GM21447 (cell line): Measurements from ENCODE around the gene EEPD1.
A peak's percentile ranks its signal among the peaks of the same experiment; 100 is the strongest.

ENCODE experiments used
- ATAC-seq: cut with Tn5 transposase; IDR thresholded peaks from one replicate; pipeline ENCODE4 v1.9.1; 2021; ENCODE audit not compliant: unreplicated experiment

The EEPD1 gene

DNA sequence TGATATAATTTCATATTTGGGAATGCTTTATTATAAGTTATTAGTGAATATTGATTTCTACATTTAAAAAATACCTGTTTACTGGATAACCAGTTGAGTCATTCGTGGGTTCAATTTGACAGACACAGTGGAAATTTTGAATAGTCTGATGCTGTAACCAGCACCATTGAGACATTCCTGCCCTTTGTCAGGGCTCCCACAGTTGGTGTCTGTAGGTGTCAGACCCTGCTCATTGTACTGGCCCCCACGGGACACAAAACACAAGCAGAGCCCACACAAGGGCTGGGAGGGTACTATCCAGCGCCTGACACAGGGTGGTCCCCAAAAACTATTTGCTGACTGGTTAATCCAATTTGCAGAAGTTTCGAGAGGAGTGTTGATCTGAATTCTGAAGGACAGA is 35.9 kb downstream of the EEPD1 start:
- no peak for ATAC-seq

DNA sequence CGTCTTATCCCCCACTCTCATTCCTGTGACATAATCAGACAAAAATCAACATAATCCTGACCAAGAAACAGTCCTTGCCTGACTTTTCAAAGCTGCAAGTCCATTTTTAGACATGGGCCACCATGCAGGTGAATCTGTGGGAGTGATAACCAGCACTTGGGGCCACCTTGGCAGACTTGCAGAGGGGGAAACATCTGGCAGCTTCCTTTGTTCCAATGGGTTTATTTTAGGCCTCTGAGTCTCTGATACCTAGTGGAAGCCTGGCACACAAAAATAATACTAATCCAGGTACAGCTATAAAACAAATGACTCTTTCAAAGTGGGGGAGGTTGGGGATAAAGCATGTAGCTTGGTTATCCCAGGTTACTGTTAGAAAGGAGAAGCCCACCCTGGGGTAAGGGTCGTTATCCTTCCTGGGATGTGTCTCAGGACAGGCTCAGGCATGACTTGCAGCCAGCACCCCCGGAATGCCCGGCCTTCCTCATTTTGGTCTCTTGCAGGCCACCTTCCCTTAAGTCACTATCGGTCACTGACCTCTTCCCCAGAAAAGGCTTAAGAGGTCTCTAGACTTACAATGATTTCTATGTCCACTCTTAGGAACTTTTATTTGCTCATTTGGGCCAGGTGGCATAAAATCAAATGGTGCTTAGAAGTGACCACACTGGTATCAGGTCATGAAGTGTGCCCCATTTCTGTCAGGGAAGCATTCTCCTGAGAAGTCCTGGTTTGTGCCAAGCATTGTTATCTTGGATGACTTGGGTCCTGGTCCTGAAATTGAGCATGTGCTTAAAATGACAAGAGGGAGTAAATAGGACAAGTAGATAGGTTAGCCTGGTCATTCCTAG is 37.6 kb downstream of the EEPD1 start:
- ATAC-seq: no peak

DNA sequence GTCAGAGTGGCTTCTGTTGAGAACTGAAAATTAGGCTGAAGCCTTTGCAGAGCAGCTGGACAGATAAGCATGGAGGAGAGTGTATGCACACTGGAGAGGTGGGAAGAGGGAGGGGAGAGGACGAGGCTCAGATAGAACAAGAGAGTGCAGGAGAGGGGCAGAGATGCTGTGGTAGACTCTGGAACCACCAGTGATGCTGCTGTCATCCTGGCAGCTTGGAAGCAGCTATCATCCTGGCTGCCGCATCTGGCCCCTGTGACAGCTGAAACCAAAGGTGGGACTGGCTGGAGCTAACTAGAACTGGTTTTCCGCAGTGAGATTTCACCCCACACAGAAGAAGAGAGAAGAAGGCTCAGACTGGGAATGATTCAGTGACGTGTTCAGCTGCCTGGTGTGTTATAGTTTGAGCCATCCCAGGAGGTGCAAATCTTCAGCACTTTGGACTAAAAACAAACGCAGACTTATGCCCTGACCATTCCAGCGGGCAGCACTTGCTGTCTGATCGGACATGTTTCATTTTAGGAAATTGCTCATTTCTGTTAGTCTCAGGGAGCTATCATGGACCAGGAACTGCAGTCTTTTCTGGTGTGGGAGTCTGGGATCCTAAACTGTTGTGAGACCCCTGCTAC is 38.4 kb downstream of the EEPD1 start:
- ATAC-seq: peak; percentile 20

DNA sequence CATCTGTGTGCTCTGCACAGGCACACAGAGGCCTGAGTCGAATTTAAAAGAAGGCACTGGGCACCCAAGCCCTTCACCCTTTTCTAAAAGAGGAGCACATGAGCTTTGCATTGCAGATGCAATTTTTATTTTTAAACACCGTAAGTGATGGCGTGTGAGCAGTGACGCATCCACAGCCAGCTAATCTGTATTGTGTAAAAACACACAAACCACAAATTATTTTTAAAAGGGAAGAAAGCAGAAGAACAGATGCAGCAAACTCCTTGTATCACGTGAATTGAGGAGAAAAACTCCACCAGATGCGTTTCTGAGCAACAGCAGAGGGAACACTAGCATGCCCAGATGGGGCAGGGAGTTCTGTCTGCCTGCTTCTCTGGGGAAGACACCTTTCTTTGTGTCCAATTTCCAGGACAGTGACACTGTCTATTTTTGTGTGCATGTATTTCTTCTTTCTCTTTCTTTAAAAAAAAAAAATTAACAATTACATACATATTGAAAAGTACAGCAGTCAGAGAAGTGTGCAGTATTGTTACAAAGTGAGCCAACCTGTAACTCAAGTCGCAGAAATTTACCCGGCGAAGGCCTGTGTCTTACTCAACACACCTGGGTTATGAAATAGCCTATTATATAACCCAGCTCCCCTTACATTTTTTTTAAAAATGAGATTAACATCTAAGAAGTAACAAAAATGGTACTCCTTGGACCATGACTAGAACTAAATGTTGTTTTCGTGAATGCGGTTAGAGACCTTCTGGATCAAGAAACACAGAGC is 39.2 kb downstream of the EEPD1 start:
- ATAC-seq: peak; percentile 49

GRCh38 chr7:36192877-36193276 is 39.8 kb downstream of the EEPD1 start:
- ATAC-seq: no peak

DNA sequence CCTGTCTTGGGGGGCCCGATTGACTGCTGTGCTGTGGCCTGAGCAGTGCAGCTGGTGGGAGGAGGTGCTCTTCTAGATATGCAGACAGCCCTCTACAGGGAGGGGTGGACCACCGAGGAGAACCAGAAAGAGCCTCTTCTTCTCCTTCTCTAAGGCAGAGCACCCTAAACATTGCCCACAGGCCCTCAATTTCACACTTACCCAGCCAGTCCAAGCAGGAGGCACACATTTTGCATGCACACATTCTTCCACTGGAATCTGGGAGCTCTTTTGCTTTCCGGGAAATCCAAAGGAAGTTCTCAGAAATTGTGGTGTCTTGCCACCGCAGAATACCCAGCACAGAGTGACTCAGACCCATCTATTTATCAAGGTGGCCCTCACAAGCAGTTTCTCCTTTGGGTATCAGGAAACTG is 45.8 kb downstream of the EEPD1 start:
- ATAC-seq: no peak

GRCh38 chr7:36199329-36199728 is 46.3 kb downstream of the EEPD1 start:
- no peak for ATAC-seq

- ATAC-seq: no peak
These were observed 48.2 kb downstream of the EEPD1 start for GRCh38 chr7:36201122-36201723.

- ATAC-seq: no peak
These were observed 49.3 kb downstream of the EEPD1 start for GRCh38 chr7:36202398-36202797.

- no peak for ATAC-seq
These were observed 50.2 kb downstream of the EEPD1 start for GRCh38 chr7:36203071-36203790.

- no peak for ATAC-seq
These were observed 51.1 kb downstream of the EEPD1 start for GRCh38 chr7:36204044-36204663.

DNA sequence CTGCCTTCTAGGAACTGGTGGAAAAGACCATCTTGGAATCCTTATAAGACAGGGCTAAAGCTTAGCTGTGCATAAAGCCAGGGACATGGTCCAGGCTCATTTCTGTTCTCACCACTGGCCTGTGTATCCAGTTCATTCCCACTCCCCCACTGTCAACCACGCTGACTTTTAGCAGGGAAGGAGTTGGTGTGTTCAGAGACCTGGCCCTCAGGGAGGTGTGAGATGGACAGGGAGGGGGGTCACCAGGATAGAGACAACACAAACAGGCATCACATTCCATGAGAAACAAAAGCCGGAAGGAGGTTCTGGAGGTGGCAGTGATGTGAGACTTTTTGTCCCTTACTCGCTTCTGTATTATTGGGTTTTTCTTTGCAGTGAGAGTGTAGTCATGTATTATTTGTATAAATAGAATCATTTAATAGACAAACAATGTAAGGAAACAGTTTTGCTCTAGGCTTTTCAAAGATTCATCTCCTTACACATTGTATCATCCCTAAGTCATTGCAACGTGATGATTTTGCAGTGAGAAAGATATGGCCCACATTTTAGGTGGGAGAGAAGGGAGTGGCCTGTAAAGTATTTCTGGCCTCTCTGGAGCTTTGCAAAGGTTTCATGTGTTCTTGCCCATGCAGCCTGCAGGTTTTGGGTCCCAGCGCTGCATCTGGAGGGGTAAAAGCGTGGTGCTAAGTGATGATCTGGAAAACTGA is 52.0 kb downstream of the EEPD1 start:
- no peak for ATAC-seq

- no peak for ATAC-seq
These were observed 52.7 kb downstream of the EEPD1 start for GRCh38 chr7:36205803-36206202.

DNA sequence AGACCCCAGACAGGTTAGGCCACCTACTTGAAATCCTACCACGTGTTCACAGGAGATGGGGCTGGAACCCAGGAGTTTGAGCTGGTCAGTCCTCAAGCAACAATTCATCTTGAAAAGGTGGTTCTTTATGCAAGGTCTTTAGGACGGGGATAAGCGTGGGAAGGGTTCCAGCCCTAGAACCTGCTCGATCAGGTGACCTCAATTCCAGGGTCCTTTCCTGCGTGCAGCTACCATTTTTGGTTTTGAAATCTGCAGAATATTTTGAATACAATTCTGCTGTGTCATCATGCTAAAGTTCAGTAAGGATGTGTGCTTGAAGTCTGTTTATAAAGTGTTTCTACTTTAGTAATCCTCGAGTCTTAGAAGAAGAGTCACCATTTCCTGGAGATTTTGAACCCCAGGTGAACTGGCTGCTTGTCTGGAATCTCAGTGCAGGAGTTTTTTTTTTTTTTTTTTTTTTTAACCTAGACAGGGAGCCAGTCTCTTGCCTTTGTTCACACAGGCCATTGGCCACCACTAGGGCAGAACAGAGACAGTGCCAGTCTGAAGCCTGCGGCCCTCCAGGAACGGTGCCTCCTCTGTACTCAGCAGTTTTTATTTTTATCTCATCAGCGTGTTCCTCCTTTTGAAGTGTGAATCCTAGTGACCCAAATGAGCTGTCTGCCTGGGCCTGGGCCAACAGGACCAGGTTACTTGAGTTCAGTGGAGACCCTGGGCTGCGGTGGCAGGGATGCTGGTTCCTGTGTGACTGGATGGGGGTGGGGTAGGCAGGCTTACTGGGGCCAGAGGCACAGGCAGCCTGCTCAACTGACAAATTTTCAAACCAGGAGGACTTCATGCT is 54.6 kb downstream of the EEPD1 start:
- ATAC-seq: no peak

DNA sequence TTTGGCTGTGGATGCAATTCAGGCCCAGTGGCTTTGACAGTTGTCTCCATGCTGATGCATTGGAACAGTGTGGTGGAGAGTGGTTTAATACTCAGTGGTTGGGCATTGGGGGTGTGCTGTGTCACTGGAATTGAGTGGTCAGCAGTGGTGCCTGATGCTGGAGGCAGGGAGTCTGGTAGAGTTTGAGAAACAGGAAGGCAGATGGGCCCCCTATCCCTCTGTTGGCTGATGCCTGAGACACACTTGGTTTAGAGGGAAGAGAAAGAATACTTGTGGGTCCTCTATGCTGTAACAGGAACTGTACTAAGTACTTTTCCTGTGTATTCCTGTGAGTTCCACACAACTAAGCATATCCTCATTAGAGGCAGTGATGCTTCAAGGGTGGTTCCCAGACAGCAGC is 55.4 kb downstream of the EEPD1 start:
- no peak for ATAC-seq

DNA sequence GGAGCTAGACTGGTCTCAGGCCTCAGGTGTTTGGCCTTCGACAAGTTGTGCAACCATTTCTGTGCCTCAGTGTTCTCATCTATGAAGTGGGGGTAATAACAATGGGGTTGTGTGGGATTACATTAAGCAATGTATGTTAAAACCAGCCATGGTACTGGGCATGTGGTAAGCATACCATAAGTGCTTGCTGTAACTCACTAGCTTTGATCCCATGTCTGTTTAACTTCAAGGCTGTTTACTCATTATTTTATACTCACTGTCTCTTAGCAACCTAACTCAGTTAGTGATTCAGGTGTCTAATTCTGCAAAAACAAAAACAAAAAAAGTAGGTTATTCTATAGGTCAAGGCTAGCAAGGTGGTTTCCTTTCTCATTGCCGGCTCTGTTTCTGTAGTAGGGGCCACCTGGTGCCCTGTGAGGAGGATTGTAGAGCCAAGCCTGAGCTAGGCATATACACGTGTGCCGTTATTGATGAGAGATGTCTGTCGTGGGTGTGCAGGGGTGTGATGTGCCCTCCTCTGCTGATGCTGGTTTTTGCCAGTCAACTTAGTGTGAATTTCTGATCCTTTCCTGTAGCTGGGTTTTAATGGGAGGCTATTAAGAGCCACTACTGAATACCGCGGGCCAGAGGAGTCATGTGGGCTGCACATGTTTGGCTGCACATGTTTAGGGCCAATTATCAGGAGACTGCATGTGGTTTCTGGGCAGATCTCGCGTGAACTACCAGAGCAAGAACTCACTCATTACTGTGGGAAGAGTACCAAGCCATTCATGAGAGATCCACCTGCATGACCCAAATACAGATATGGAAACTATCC is 56.2 kb downstream of the EEPD1 start:
- no peak for ATAC-seq

DNA sequence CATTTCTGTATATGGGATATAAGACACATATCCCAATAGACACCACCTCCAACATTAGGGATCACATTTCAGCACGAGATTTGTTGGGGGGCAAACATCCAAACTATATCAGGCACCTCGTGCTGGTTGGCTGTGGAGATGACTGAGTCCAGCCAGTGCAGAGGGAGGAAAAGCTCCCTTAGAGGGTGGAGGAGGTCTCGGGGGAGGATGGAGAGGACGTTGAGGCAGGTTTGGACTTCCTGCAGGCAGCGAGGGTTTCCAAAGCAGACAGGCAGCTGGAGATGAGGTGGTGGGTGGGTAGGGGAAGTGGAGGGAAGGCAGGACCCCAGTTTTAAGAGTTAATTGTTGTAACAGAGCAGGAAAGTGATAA is 56.7 kb downstream of the EEPD1 start:
- no peak for ATAC-seq

DNA sequence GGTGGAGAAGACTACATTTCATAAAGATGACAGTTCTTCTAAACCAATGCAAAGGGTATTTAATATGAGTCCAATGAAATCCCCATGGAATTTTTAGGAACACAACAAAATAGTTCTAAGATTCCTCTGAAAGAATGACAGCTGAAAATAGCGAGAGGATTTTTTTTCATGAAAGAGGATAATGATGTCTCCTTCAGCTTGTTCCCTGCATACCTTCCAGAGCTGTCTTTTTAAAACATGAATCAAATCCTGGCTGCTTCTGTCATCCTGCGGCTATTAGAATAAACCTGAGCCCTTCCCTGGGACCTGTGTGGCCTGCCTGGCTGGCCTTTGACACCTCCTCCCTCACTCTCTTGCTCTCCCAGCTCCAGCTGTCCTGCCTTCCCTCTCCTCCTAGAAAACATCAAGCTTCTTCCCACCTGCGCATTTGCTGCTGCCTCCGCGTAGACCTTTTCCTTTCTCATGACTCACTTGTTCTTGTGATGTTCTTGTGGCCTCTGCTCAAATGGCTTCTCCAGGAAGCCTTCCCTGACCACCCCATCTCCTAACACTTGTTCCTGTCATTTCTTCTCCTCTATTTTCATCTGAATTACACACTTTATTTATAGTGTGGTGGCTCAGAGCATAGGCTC is 57.4 kb downstream of the EEPD1 start:
- no peak for ATAC-seq
